Mammary epithelial cell (primary cell): ENCODE measurements around the gene IGSF6.

ENCODE experiments used
- EZH2 ChIP-seq: IDR thresholded peaks from 2 replicates; pipeline ENCODE4 v1.6.1; 2012; ENCODE audit warnings: low read length, inconsistent platforms, borderline replicate concordance
- TF ChIP-seq, protein P1 (sequence below), 2 donors: IDR thresholded peaks in 1 of 2; conservative IDR thresholded peaks in 1 of 2; 2 replicates each; pipeline ENCODE4 v1.5.1; 2011 to 2012; ENCODE audit warnings: inconsistent platforms in 2 of 2, low read length in 2 of 2, mild to moderate bottlenecking in 2 of 2, control low read depth in 1 of 2, low read depth in 1 of 2; ENCODE audit not compliant: insufficient read depth in 1 of 2; ENCODE audit errors: extremely low read depth in 1 of 2

DNA sequence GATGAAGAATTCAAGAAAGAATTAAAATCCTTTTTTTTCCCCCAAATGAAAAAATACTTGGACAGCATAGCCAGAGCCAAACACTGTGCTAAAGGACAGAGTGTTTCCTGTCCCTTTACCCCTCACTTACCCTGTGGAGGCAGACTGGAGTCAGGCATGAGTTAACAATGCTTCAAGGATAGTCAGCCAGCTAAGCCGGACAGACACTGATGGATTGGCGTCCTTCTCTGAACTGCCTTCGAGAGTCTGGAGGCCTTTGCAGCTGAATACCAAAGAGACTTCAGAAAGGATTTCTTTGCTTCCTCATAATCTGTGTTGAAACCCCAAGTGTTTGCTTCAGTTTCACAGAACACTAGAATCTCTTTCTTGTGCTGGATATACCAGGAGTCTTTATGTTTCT lies 48.5 kb downstream of the IGSF6 start:
- TF ChIP-seq, protein P1, sequence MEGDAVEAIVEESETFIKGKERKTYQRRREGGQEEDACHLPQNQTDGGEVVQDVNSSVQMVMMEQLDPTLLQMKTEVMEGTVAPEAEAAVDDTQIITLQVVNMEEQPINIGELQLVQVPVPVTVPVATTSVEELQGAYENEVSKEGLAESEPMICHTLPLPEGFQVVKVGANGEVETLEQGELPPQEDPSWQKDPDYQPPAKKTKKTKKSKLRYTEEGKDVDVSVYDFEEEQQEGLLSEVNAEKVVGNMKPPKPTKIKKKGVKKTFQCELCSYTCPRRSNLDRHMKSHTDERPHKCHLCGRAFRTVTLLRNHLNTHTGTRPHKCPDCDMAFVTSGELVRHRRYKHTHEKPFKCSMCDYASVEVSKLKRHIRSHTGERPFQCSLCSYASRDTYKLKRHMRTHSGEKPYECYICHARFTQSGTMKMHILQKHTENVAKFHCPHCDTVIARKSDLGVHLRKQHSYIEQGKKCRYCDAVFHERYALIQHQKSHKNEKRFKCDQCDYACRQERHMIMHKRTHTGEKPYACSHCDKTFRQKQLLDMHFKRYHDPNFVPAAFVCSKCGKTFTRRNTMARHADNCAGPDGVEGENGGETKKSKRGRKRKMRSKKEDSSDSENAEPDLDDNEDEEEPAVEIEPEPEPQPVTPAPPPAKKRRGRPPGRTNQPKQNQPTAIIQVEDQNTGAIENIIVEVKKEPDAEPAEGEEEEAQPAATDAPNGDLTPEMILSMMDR (conservative IDR thresholded peaks at IDR 0.05 in 1 of 2, IDR thresholded peaks at IDR 0.05 in 1 of 2; ENCODE audit: extremely low read depth in 1 of 2, insufficient read depth in 1 of 2, low read depth in 1 of 2, low read length in 2 of 2) = no peak
- no peak for TF ChIP-seq EZH2
